ENCODE measurements around the gene SHANK2.

- TF ChIP-seq, protein P1, sequence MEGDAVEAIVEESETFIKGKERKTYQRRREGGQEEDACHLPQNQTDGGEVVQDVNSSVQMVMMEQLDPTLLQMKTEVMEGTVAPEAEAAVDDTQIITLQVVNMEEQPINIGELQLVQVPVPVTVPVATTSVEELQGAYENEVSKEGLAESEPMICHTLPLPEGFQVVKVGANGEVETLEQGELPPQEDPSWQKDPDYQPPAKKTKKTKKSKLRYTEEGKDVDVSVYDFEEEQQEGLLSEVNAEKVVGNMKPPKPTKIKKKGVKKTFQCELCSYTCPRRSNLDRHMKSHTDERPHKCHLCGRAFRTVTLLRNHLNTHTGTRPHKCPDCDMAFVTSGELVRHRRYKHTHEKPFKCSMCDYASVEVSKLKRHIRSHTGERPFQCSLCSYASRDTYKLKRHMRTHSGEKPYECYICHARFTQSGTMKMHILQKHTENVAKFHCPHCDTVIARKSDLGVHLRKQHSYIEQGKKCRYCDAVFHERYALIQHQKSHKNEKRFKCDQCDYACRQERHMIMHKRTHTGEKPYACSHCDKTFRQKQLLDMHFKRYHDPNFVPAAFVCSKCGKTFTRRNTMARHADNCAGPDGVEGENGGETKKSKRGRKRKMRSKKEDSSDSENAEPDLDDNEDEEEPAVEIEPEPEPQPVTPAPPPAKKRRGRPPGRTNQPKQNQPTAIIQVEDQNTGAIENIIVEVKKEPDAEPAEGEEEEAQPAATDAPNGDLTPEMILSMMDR (IDR thresholded peaks at IDR 0.05), result no peak
- TF ChIP-seq POLR2A (IDR thresholded peaks at IDR 0.05), result no peak
These were observed 1.7 kb downstream of the SHANK2 start for GRCh38 chr11:71250523-71251150.
